CD4-positive, alpha-beta T cell (primary cell): Measurements from ENCODE around the gene TMIGD2. TPM values are rescaled to one million over a fixed set of nuclear protein-coding genes. Genes with fewer than 3 reads are reported as not detected.
A peak's percentile ranks its signal among the peaks of the same experiment; 100 is the strongest.

Source experiments
- ATAC-seq: fragments of 200-7000 bp; cut with Tn5 transposase; one replicate; pipeline ENCODE4 v1.10.0; 2022; ENCODE audit warnings: mild to moderate bottlenecking; ENCODE audit not compliant: poor library complexity
- CTCF ChIA-PET: fragments of 350-600 bp; sonication (Branson Sonifier 250); formaldehyde crosslinking; loops from one replicate; lab custom pipeline; 2021; ENCODE audit warnings: antibody characterized with exemption, inconsistent platforms; lab: Charles Lee
- POLR2A ChIA-PET: fragments of 350-600 bp; sonication (Branson Sonifier 250); formaldehyde crosslinking; loops from one replicate; lab custom pipeline; 2021; ENCODE audit warnings: antibody characterized with exemption, inconsistent platforms; lab: Charles Lee
- DNase-seq, 14 experiments: peaks; one replicate each; pipeline ENCODE4 v3.0.0-alpha.2; 2013 to 2020; ENCODE audit warnings: mixed read lengths in 2 of 14
- H3K27ac ChIP-seq, 2 donors: one replicate each; pipeline versions ENCODE4 v1.5.1 to v1.7.0; 2013; ENCODE audit warnings: low read length in 2 of 2, low read depth in 1 of 2, mild to moderate bottlenecking in 1 of 2
- H3K27me3 ChIP-seq, 2 experiments: 1 replicate in 1 of 2; 2 replicates in 1 of 2; pipeline versions ENCODE4 v1.6.1 to v1.7.0; 2013; ENCODE audit warnings: low read length in 2 of 2, control low read depth in 1 of 2, mild to moderate bottlenecking in 1 of 2, moderate library complexity in 1 of 2; ENCODE audit not compliant: insufficient read depth in 2 of 2, control insufficient read depth in 1 of 2
- H3K36me3 ChIP-seq: one replicate; pipeline ENCODE4 v1.6.1; 2013; ENCODE audit warnings: low read length, control low read depth; ENCODE audit not compliant: insufficient read depth
- H3K4me1 ChIP-seq: one replicate; pipeline ENCODE4 v1.6.1; 2013; ENCODE audit warnings: low read length, control low read depth; ENCODE audit not compliant: insufficient read depth
- H3K4me3 ChIP-seq: one replicate; pipeline ENCODE4 v1.5.1; 2013; ENCODE audit warnings: mild to moderate bottlenecking, low read length, moderate library complexity
- H3K9me3 ChIP-seq, 2 experiments: 1 replicate in 1 of 2; 2 replicates in 1 of 2; pipeline versions ENCODE4 v1.6.1 to v1.7.0; 2013; ENCODE audit warnings: low read length in 2 of 2, mild to moderate bottlenecking in 2 of 2, control low read depth in 1 of 2, moderate library complexity in 1 of 2; ENCODE audit not compliant: control insufficient read depth in 1 of 2, insufficient read depth in 1 of 2
- H3K27ac Mint-ChIP-seq: one replicate; pipeline ENCODE4 v1.8.0; 2020; ENCODE audit warnings: mixed read lengths
- H3K27me3 Mint-ChIP-seq: one replicate; pipeline ENCODE4 v1.8.0; 2021; ENCODE audit warnings: mixed read lengths
- H3K36me3 Mint-ChIP-seq: one replicate; pipeline ENCODE4 v1.8.0; 2021; ENCODE audit warnings: low read depth, mixed read lengths
- H3K4me1 Mint-ChIP-seq: one replicate; pipeline ENCODE4 v1.8.0; 2021; ENCODE audit warnings: low read depth, mixed read lengths
- H3K4me3 Mint-ChIP-seq: one replicate; pipeline ENCODE4 v1.8.0; 2020; ENCODE audit warnings: mild to moderate bottlenecking, mixed read lengths
- H3K9me3 Mint-ChIP-seq: one replicate; pipeline ENCODE4 v1.8.0; 2020; ENCODE audit warnings: mixed read lengths
- CTCF ChIP-seq: fragments of 200-600 bp; IDR thresholded peaks from one replicate; pipeline ENCODE4 v1.8.0; 2022; ENCODE audit warnings: antibody characterized with exemption, mild to moderate bottlenecking
- intact Hi-C, 2 experiments: fragments of 100-400 bp; cut with DNase I in 1 of 2; cut with micrococcal nuclease in 1 of 2; formaldehyde crosslinking; loops; one replicate each; pipeline versions ENCODE4 v1.15.1 to v1.9.0; 2023 to 2025; cut with DNase I, micrococcal nuclease
- total RNA-seq, 174 experiments: library from RNA in 2 of 174; stranded (reverse) in 2 of 174; gene quantifications; one replicate each; pipeline ENCODE4 v1.2.3 and lab custom pipeline; 2021 to 2026

Gene TMIGD2
- total RNA-seq, 2 experiments from 2014 or later = 17.6 to 20.9 TPM

- ATAC-seq = peak; percentile 11
- CTCF ChIA-PET = interaction anchor here (0.6 kb wide), 1 partner anchor 1851 kb away, joined by 3 read pairs; no protein-coding TSS in a partner anchor
- POLR2A ChIA-PET = interaction anchor here (1.0 to 3.8 kb wide), 6 partner anchors 26 to 539 kb away, joined by 3 to 32 read pairs (median 6); partner anchors contain the start of genes MPND and YJU2
- peaks cover 0 to 3% of the 10 kb centered on the region in 2 experiments for H3K27me3 ChIP-seq
- peak overlapping the region; percentile 34 to 47 for H3K27ac ChIP-seq
- peak overlapping the region; percentile 57 for H3K4me3 ChIP-seq
- no peaks in the 10 kb centered on the region for H3K9me3 ChIP-seq
- H3K36me3 ChIP-seq = peaks cover 2% of the 10 kb centered on the region
- Mint-ChIP-seq H3K4me1 (peaks cover 44% of the 10 kb centered on the region), H3K4me3 (peak overlapping the region; percentile 91), H3K27ac (peak overlapping the region; percentile 88), H3K9me3 (no peaks in the 10 kb centered on the region), H3K36me3 (peaks cover 7% of the 10 kb centered on the region), H3K27me3 (no peaks in the 10 kb centered on the region)
- peak in 2 of 14 experiments; percentile 34 to 35 for DNase-seq
- H3K4me1 ChIP-seq = peaks cover 47% of the 10 kb centered on the region
- intact Hi-C loops = loop anchor here (2.0 to 5.0 kb wide), 2 partner anchors 41 kb away; partner anchors contain the start of gene MPND (in 2 of the 2)
- no peak for TF ChIP-seq CTCF
These were observed 473 bp downstream of the TMIGD2 start for GRCh38 chr19:4301590-4302242.

- DNase-seq (no peak), ATAC-seq (no peak)
- Mint-ChIP-seq H3K27ac (peak overlapping the region; percentile 84), H3K4me3 (peak overlapping the region; percentile 82), H3K36me3 (peaks cover 16% of the 10 kb centered on the region), H3K27me3 (no peaks in the 10 kb centered on the region), H3K4me1 (peaks cover 44% of the 10 kb centered on the region), H3K9me3 (no peaks in the 10 kb centered on the region)
- POLR2A ChIA-PET = interaction anchor here (1.3 kb wide), 1 partner anchor 27 kb away, joined by 4 read pairs; no protein-coding TSS in a partner anchor
- intact Hi-C loops = loop anchor here in 1 of 2 experiments (5.0 kb wide), 1 partner anchor 42 kb away; the partner anchor contains the start of gene MPND
- Histone ChIP-seq H3K27ac (no peak overlapping the region), H3K4me1 (peaks cover 49% of the 10 kb centered on the region), H3K36me3 (peaks cover 2% of the 10 kb centered on the region), H3K27me3 (peaks cover 0 to 3% of the 10 kb centered on the region in 2 experiments), H3K9me3 (no peaks in the 10 kb centered on the region), H3K4me3 (no peak overlapping the region)
- TF ChIP-seq CTCF = no peak
- CTCF ChIA-PET = no interaction called here
These were observed 1.6 kb downstream of the TMIGD2 start for GRCh38 chr19:4300589-4300988.

GRCh38 chr19:4298810-4299550, 3.2 kb downstream of the TMIGD2 start:
- H3K27me3 Mint-ChIP-seq = no peaks in the 10 kb centered on the region
- Histone ChIP-seq H3K4me1 (peaks cover 42% of the 10 kb centered on the region), H3K9me3 (no peaks in the 10 kb centered on the region), H3K27me3 (peaks cover 0 to under 1% of the 10 kb centered on the region in 2 experiments), H3K27ac (no peak overlapping the region), H3K36me3 (peaks cover 2% of the 10 kb centered on the region), H3K4me3 (no peak overlapping the region)
- TF ChIP-seq CTCF = no peak
- peak overlapping the region; percentile 74 for H3K27ac Mint-ChIP-seq
- H3K9me3 Mint-ChIP-seq = no peaks in the 10 kb centered on the region
- ChIA-PET POLR2A (interaction anchor here (2.0 kb wide), 1 partner anchor 44 kb away, joined by 9 read pairs; the partner anchor contains the start of gene MPND), CTCF (no interaction called here)
- intact Hi-C loops = no loop called here
- H3K36me3 Mint-ChIP-seq = peaks cover 23% of the 10 kb centered on the region
- H3K4me3 Mint-ChIP-seq = no peak overlapping the region
- ATAC-seq (no peak), DNase-seq (no peak)
- H3K4me1 Mint-ChIP-seq = peaks cover 40% of the 10 kb centered on the region
